ENCODE data around the gene AFF2.

The AFF2 gene

GRCh38 chrX:148865277-148866210, 365.1 kb downstream of the AFF2 start:
- no peak for DNase-seq (ENCODE audit: low spot score)
- TF ChIP-seq, protein P1, sequence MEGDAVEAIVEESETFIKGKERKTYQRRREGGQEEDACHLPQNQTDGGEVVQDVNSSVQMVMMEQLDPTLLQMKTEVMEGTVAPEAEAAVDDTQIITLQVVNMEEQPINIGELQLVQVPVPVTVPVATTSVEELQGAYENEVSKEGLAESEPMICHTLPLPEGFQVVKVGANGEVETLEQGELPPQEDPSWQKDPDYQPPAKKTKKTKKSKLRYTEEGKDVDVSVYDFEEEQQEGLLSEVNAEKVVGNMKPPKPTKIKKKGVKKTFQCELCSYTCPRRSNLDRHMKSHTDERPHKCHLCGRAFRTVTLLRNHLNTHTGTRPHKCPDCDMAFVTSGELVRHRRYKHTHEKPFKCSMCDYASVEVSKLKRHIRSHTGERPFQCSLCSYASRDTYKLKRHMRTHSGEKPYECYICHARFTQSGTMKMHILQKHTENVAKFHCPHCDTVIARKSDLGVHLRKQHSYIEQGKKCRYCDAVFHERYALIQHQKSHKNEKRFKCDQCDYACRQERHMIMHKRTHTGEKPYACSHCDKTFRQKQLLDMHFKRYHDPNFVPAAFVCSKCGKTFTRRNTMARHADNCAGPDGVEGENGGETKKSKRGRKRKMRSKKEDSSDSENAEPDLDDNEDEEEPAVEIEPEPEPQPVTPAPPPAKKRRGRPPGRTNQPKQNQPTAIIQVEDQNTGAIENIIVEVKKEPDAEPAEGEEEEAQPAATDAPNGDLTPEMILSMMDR (IDR thresholded peaks at IDR 0.05; ENCODE audit: extremely low read depth, missing control alignments) = no peak

- no peak for DNase-seq (ENCODE audit: low spot score)
- TF ChIP-seq, protein P1 (IDR thresholded peaks at IDR 0.05; ENCODE audit: extremely low read depth, missing control alignments) = no peak
Observed at GRCh38 chrX:148867596-148867995, 367.2 kb downstream of the AFF2 start.

- TF ChIP-seq, protein P1 (IDR thresholded peaks at IDR 0.05; ENCODE audit: extremely low read depth, missing control alignments) = no peak
- no peak for DNase-seq (ENCODE audit: low spot score)
Observed at GRCh38 chrX:148871422-148872160, 371.2 kb downstream of the AFF2 start.

- TF ChIP-seq, protein P1 (IDR thresholded peaks at IDR 0.05; ENCODE audit: extremely low read depth, missing control alignments) = no peak
- DNase-seq (ENCODE audit: low spot score) = no peak
Observed at GRCh38 chrX:148872161-148872535, 371.7 kb downstream of the AFF2 start.

DNA sequence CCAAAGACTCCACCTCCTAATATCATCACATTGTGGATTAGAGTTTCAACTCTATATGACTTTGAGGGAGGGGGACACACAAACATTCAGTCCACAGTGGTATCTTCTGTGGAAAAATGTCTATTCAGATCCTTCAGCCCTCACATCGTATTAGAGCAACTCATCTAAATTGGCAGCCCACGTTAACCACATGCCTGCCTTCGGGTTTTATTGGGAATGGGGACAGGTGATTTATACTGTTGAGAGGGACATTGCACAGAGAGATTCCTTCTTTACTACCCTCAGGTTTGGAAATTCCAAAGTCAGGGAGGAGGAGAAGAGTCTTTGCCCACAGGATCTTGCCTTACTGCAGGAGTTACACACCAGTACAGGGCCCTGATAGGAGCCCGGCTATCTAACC, 372.5 kb downstream of the AFF2 start:
- TF ChIP-seq, protein P1 (IDR thresholded peaks at IDR 0.05; ENCODE audit: extremely low read depth, missing control alignments) = no peak
- DNase-seq (ENCODE audit: low spot score) = no peak

DNA sequence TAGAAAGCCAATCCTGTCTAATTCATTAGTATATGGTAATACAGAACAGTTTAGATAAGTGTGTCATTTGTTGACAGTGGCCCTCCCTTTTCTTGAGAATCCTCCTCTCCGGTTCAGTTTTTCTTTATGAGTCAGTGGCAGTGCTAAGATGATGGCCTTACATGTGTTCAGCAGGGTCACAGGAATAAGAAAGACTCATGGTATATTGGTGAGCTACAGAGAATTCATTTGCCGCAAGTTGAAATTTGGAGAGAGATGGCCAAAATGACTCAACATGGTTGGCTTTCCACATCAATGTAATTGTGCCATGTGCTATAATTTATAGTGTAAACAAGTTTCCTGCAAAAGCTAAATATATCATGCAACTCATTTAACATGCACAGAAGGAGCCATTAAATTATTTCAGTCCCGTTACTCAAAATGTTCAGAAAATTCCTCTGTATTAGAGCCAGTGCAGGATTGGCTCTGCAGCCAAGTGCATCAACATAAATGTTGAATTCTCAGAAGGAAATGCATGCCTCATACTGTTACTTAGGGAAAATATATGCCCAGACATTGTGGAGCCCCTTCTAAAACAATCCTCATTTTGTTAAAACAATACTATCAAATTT, 374.3 kb downstream of the AFF2 start:
- DNase-seq (ENCODE audit: low spot score) = no peak
- TF ChIP-seq, protein P1 (IDR thresholded peaks at IDR 0.05; ENCODE audit: extremely low read depth, missing control alignments) = no peak

- DNase-seq (ENCODE audit: low spot score) = no peak
- TF ChIP-seq, protein P1 (IDR thresholded peaks at IDR 0.05; ENCODE audit: extremely low read depth, missing control alignments) = no peak
Observed at GRCh38 chrX:148878371-148878770, 378.0 kb downstream of the AFF2 start.

All from GM20000 (cell line).